Activated naive CD4-positive, alpha-beta T cell treated with anti-CD3 and anti-CD28 coated beads, Interleukin-2, amount 50 U/mL, for 24 hours (primary cell): ENCODE data around the gene IL12RB2.
A peak's percentile ranks its signal among the peaks of the same experiment; 100 is the strongest.

Source experiments
- H3K27ac Mint-ChIP-seq: one replicate; pipeline ENCODE4 v1.8.0; 2021; ENCODE audit warnings: mild to moderate bottlenecking, mixed read lengths
- H3K27me3 Mint-ChIP-seq: one replicate; pipeline ENCODE4 v1.8.0; 2021; ENCODE audit warnings: mixed read lengths
- H3K36me3 Mint-ChIP-seq: one replicate; pipeline ENCODE4 v1.8.0; 2021; ENCODE audit warnings: mixed read lengths
- H3K4me1 Mint-ChIP-seq: one replicate; pipeline ENCODE4 v1.8.0; 2021; ENCODE audit warnings: mixed read lengths
- H3K4me3 Mint-ChIP-seq: one replicate; pipeline ENCODE4 v1.8.0; 2021; ENCODE audit warnings: mild to moderate bottlenecking, mixed read lengths
- H3K9me3 Mint-ChIP-seq: one replicate; pipeline ENCODE4 v1.8.0; 2021; ENCODE audit warnings: mixed read lengths

IL12RB2 gene

GRCh38 chr1:67332653-67333529 is 25.2 kb downstream of the IL12RB2 start:
- Mint-ChIP-seq H3K4me3 (peak overlapping the region; percentile 55), H3K27ac (peak overlapping the region; percentile 88), H3K27me3 (no peaks in the 10 kb centered on the region), H3K4me1 (peaks cover 68% of the 10 kb centered on the region), H3K9me3 (no peaks in the 10 kb centered on the region), H3K36me3 (peaks cover 39% of the 10 kb centered on the region)

- Mint-ChIP-seq H3K27me3 (no peaks in the 10 kb centered on the region), H3K4me1 (peaks cover 73% of the 10 kb centered on the region), H3K27ac (peak overlapping the region; percentile 88), H3K9me3 (no peaks in the 10 kb centered on the region), H3K36me3 (peaks cover 37% of the 10 kb centered on the region), H3K4me3 (peak overlapping the region; percentile 55)
Observed at GRCh38 chr1:67333603-67334002, 25.9 kb downstream of the IL12RB2 start.

- no peaks in the 10 kb centered on the region for H3K9me3 Mint-ChIP-seq
- H3K4me3 Mint-ChIP-seq, result peak overlapping the region; percentile 61
- H3K27ac Mint-ChIP-seq, result peak overlapping the region; percentile 95
- peaks cover 82% of the 10 kb centered on the region for H3K4me1 Mint-ChIP-seq
- peaks cover 41% of the 10 kb centered on the region for H3K36me3 Mint-ChIP-seq
- H3K27me3 Mint-ChIP-seq, result no peaks in the 10 kb centered on the region
Observed at GRCh38 chr1:67335411-67335810, 27.7 kb downstream of the IL12RB2 start.

- Mint-ChIP-seq H3K36me3 (peaks cover 43% of the 10 kb centered on the region), H3K4me3 (peak overlapping the region; percentile 61), H3K27me3 (no peaks in the 10 kb centered on the region), H3K27ac (peak overlapping the region; percentile 95), H3K9me3 (no peaks in the 10 kb centered on the region), H3K4me1 (peaks cover 86% of the 10 kb centered on the region)
Observed at GRCh38 chr1:67336157-67336556, 28.5 kb downstream of the IL12RB2 start.

GRCh38 chr1:67336783-67337182 is 29.1 kb downstream of the IL12RB2 start:
- Mint-ChIP-seq H3K36me3 (peaks cover 43% of the 10 kb centered on the region), H3K4me3 (peak overlapping the region; percentile 57), H3K27ac (peak overlapping the region; percentile 95), H3K9me3 (no peaks in the 10 kb centered on the region), H3K27me3 (no peaks in the 10 kb centered on the region), H3K4me1 (peaks cover 91% of the 10 kb centered on the region)

- peaks cover 89% of the 10 kb centered on the region for H3K4me1 Mint-ChIP-seq
- H3K36me3 Mint-ChIP-seq, result peaks cover 43% of the 10 kb centered on the region
- H3K4me3 Mint-ChIP-seq, result peak overlapping the region; percentile 68
- no peaks in the 10 kb centered on the region for H3K27me3 Mint-ChIP-seq
- peak overlapping the region; percentile 88 for H3K27ac Mint-ChIP-seq
- no peaks in the 10 kb centered on the region for H3K9me3 Mint-ChIP-seq
Observed at GRCh38 chr1:67338642-67339041, 31.0 kb downstream of the IL12RB2 start.

GRCh38 chr1:67339623-67340343 is 32.1 kb downstream of the IL12RB2 start:
- Mint-ChIP-seq H3K4me1 (peaks cover 86% of the 10 kb centered on the region), H3K4me3 (peak overlapping the region; percentile 68), H3K27me3 (no peaks in the 10 kb centered on the region), H3K9me3 (no peaks in the 10 kb centered on the region), H3K27ac (peak overlapping the region; percentile 88), H3K36me3 (peaks cover 38% of the 10 kb centered on the region)

GRCh38 chr1:67342076-67342890 is 34.6 kb downstream of the IL12RB2 start:
- H3K27ac Mint-ChIP-seq, result peak overlapping the region; percentile 88
- H3K4me3 Mint-ChIP-seq, result peak overlapping the region; percentile 12
- H3K36me3 Mint-ChIP-seq, result peaks cover 24% of the 10 kb centered on the region
- no peaks in the 10 kb centered on the region for H3K9me3 Mint-ChIP-seq
- peaks cover 61% of the 10 kb centered on the region for H3K4me1 Mint-ChIP-seq
- H3K27me3 Mint-ChIP-seq, result no peaks in the 10 kb centered on the region

- Mint-ChIP-seq H3K4me3 (no peak overlapping the region), H3K27me3 (no peaks in the 10 kb centered on the region), H3K27ac (no peak overlapping the region), H3K9me3 (no peaks in the 10 kb centered on the region), H3K36me3 (peaks cover 14% of the 10 kb centered on the region), H3K4me1 (peaks cover 30% of the 10 kb centered on the region)
Observed at GRCh38 chr1:67345556-67345955, 37.9 kb downstream of the IL12RB2 start.

GRCh38 chr1:67346982-67347381 is 39.3 kb downstream of the IL12RB2 start:
- Mint-ChIP-seq H3K27ac (no peak overlapping the region), H3K4me1 (peaks cover 16% of the 10 kb centered on the region), H3K9me3 (no peaks in the 10 kb centered on the region), H3K4me3 (no peak overlapping the region), H3K27me3 (no peaks in the 10 kb centered on the region), H3K36me3 (peaks cover 10% of the 10 kb centered on the region)

GRCh38 chr1:67347688-67348472 is 40.2 kb downstream of the IL12RB2 start:
- Mint-ChIP-seq H3K9me3 (no peaks in the 10 kb centered on the region), H3K36me3 (peaks cover 7% of the 10 kb centered on the region), H3K27ac (peak overlapping the region; percentile 23), H3K27me3 (no peaks in the 10 kb centered on the region), H3K4me3 (no peak overlapping the region), H3K4me1 (peaks cover 9% of the 10 kb centered on the region)

- H3K36me3 Mint-ChIP-seq, result peaks cover 8% of the 10 kb centered on the region
- H3K4me3 Mint-ChIP-seq, result no peak overlapping the region
Observed at GRCh38 chr1:67348586-67349252, 41.0 kb downstream of the IL12RB2 start.

GRCh38 chr1:67350783-67351182 is 43.1 kb downstream of the IL12RB2 start:
- Mint-ChIP-seq H3K36me3 (peaks cover 21% of the 10 kb centered on the region), H3K9me3 (no peaks in the 10 kb centered on the region), H3K27me3 (no peaks in the 10 kb centered on the region), H3K4me3 (no peak overlapping the region), H3K27ac (no peak overlapping the region), H3K4me1 (no peaks in the 10 kb centered on the region)

More at GRCh38 chr1:67348586-67349252, 41.0 kb downstream of the IL12RB2 start:
- H3K27ac Mint-ChIP-seq, result no peak overlapping the region
- peaks cover 3% of the 10 kb centered on the region for H3K4me1 Mint-ChIP-seq
- no peaks in the 10 kb centered on the region for H3K27me3 Mint-ChIP-seq
- no peaks in the 10 kb centered on the region for H3K9me3 Mint-ChIP-seq

- Mint-ChIP-seq H3K27me3 (no peaks in the 10 kb centered on the region), H3K36me3 (peaks cover 20% of the 10 kb centered on the region), H3K4me1 (peaks cover 4% of the 10 kb centered on the region), H3K4me3 (no peak overlapping the region), H3K27ac (no peak overlapping the region), H3K9me3 (no peaks in the 10 kb centered on the region)
Observed at GRCh38 chr1:67352211-67352610, 44.5 kb downstream of the IL12RB2 start.
